ENCODE measurements around the gene ACCSL. TPM values are rescaled to one million over a fixed set of nuclear protein-coding genes. Genes with fewer than 3 reads are reported as not detected.
A peak's percentile ranks its signal among the peaks of the same experiment; 100 is the strongest.

Gene ACCSL
- total RNA-seq, 3 donors from 2014 or later: not detected

- no peak overlapping the region for H3K4me3 Mint-ChIP-seq
- H3K27me3 Mint-ChIP-seq (ENCODE audit: low read depth): no peaks in the 10 kb centered on the region
- no peaks in the 10 kb centered on the region for H3K4me1 Mint-ChIP-seq (ENCODE audit: low read depth)
- peaks cover 6% of the 10 kb centered on the region for H3K9me3 Mint-ChIP-seq
- DNase-seq (no peak), ATAC-seq (no peak)
- H3K36me3 Mint-ChIP-seq (ENCODE audit: insufficient read depth): peaks cover 20% of the 10 kb centered on the region
Observed at GRCh38 chr11:44083906-44084305, 36.1 kb downstream of the ACCSL start.

- ATAC-seq: no peak
- H3K4me1 Mint-ChIP-seq (ENCODE audit: low read depth): no peaks in the 10 kb centered on the region
- H3K36me3 Mint-ChIP-seq (ENCODE audit: insufficient read depth): peaks cover 20% of the 10 kb centered on the region
- no peak for DNase-seq
- H3K9me3 Mint-ChIP-seq: peaks cover 6% of the 10 kb centered on the region
- no peaks in the 10 kb centered on the region for H3K27me3 Mint-ChIP-seq (ENCODE audit: low read depth)
- H3K4me3 Mint-ChIP-seq: no peak overlapping the region
Observed at GRCh38 chr11:44085330-44085729, 37.5 kb downstream of the ACCSL start.

GRCh38 chr11:44088377-44088776 lies 40.6 kb downstream of the ACCSL start:
- DNase-seq (no peak), ATAC-seq (no peak)
- Mint-ChIP-seq H3K36me3 (ENCODE audit: insufficient read depth) (peaks cover 11% of the 10 kb centered on the region), H3K4me1 (ENCODE audit: low read depth) (no peaks in the 10 kb centered on the region), H3K9me3 (peaks cover 6% of the 10 kb centered on the region), H3K27me3 (ENCODE audit: low read depth) (no peaks in the 10 kb centered on the region), H3K4me3 (no peak overlapping the region)

- DNase-seq (no peak), ATAC-seq (no peak)
- no peaks in the 10 kb centered on the region for H3K4me1 Mint-ChIP-seq (ENCODE audit: low read depth)
- H3K27me3 Mint-ChIP-seq (ENCODE audit: low read depth): no peaks in the 10 kb centered on the region
- peaks cover 10% of the 10 kb centered on the region for H3K36me3 Mint-ChIP-seq (ENCODE audit: insufficient read depth)
- H3K9me3 Mint-ChIP-seq: peaks cover 6% of the 10 kb centered on the region
- no peak overlapping the region for H3K4me3 Mint-ChIP-seq
Observed at GRCh38 chr11:44088871-44089270, 41.1 kb downstream of the ACCSL start.

- Mint-ChIP-seq H3K9me3 (peaks cover 3% of the 10 kb centered on the region), H3K4me3 (no peak overlapping the region), H3K36me3 (ENCODE audit: insufficient read depth) (peaks cover 4% of the 10 kb centered on the region), H3K27me3 (ENCODE audit: low read depth) (no peaks in the 10 kb centered on the region), H3K4me1 (ENCODE audit: low read depth) (peaks cover 12% of the 10 kb centered on the region)
- ATAC-seq (no peak), DNase-seq (no peak)
Observed at GRCh38 chr11:44090539-44090938, 42.8 kb downstream of the ACCSL start.

- peak overlapping the region; percentile 74 for H3K4me3 Mint-ChIP-seq
- H3K9me3 Mint-ChIP-seq: no peaks in the 10 kb centered on the region
- H3K36me3 Mint-ChIP-seq (ENCODE audit: insufficient read depth): peaks cover 2% of the 10 kb centered on the region
- DNase-seq: peak; percentile 71
- no peaks in the 10 kb centered on the region for H3K27me3 Mint-ChIP-seq (ENCODE audit: low read depth)
- peak; percentile 34 to 45 for ATAC-seq
- peaks cover 25% of the 10 kb centered on the region for H3K4me1 Mint-ChIP-seq (ENCODE audit: low read depth)
Observed at GRCh38 chr11:44094260-44094868, 46.6 kb downstream of the ACCSL start.

- DNase-seq (peak; percentile 83), ATAC-seq (peak; percentile 95 to 96)
- Mint-ChIP-seq H3K36me3 (ENCODE audit: insufficient read depth) (peaks cover 5% of the 10 kb centered on the region), H3K4me3 (peak within 1 kb of the TSS; percentile 86), H3K4me1 (ENCODE audit: low read depth) (peaks cover 30% of the 10 kb centered on the region), H3K9me3 (no peaks in the 10 kb centered on the region), H3K27me3 (ENCODE audit: low read depth) (no peaks in the 10 kb centered on the region)
Observed at GRCh38 chr11:44095506-44096359, 48.0 kb downstream of the ACCSL start, which contains the start of gene EXT2. EXT2 (plus strand) TSS chr11:44095678; CDS start chr11:44107713, 12,035 bp downstream.

GRCh38 chr11:44096360-44097185 lies 48.8 kb downstream of the ACCSL start:
- ATAC-seq (peak in 1 of 2 donors; percentile 5), DNase-seq (no peak)
- Mint-ChIP-seq H3K36me3 (ENCODE audit: insufficient read depth) (peaks cover 5% of the 10 kb centered on the region), H3K27me3 (ENCODE audit: low read depth) (no peaks in the 10 kb centered on the region), H3K4me1 (ENCODE audit: low read depth) (peaks cover 33% of the 10 kb centered on the region), H3K9me3 (no peaks in the 10 kb centered on the region), H3K4me3 (peak overlapping the region; percentile 86)

GRCh38 chr11:44097821-44098220 lies 50.0 kb downstream of the ACCSL start:
- no peak overlapping the region for H3K4me3 Mint-ChIP-seq

GRCh38 chr11:44101098-44101497 lies 53.3 kb downstream of the ACCSL start:
- H3K9me3 Mint-ChIP-seq: no peaks in the 10 kb centered on the region
- H3K4me3 Mint-ChIP-seq: no peak overlapping the region

More at GRCh38 chr11:44097821-44098220, 50.0 kb downstream of the ACCSL start:
- H3K36me3 Mint-ChIP-seq (ENCODE audit: insufficient read depth): peaks cover 5% of the 10 kb centered on the region
- peaks cover 39% of the 10 kb centered on the region for H3K4me1 Mint-ChIP-seq (ENCODE audit: low read depth)
- H3K9me3 Mint-ChIP-seq: no peaks in the 10 kb centered on the region
- no peaks in the 10 kb centered on the region for H3K27me3 Mint-ChIP-seq (ENCODE audit: low read depth)
- DNase-seq (no peak), ATAC-seq (no peak)

GRCh38 chr11:44104481-44105294 lies 56.9 kb downstream of the ACCSL start:
- Mint-ChIP-seq H3K9me3 (no peaks in the 10 kb centered on the region), H3K4me1 (ENCODE audit: low read depth) (peaks cover 24% of the 10 kb centered on the region), H3K27me3 (ENCODE audit: low read depth) (no peaks in the 10 kb centered on the region), H3K36me3 (ENCODE audit: insufficient read depth) (peaks cover 18% of the 10 kb centered on the region), H3K4me3 (no peak overlapping the region)
- ATAC-seq: peak; percentile 81 to 84
- DNase-seq: no peak

More at GRCh38 chr11:44101098-44101497, 53.3 kb downstream of the ACCSL start:
- DNase-seq (no peak), ATAC-seq (no peak)
- Mint-ChIP-seq H3K4me1 (ENCODE audit: low read depth) (peaks cover 38% of the 10 kb centered on the region), H3K27me3 (ENCODE audit: low read depth) (no peaks in the 10 kb centered on the region), H3K36me3 (ENCODE audit: insufficient read depth) (peaks cover 11% of the 10 kb centered on the region)

- Mint-ChIP-seq H3K4me1 (ENCODE audit: low read depth) (peaks cover 14% of the 10 kb centered on the region), H3K4me3 (no peak overlapping the region), H3K27me3 (ENCODE audit: low read depth) (no peaks in the 10 kb centered on the region), H3K9me3 (no peaks in the 10 kb centered on the region), H3K36me3 (ENCODE audit: insufficient read depth) (peaks cover 32% of the 10 kb centered on the region)
- DNase-seq: no peak
- ATAC-seq: no peak
Observed at GRCh38 chr11:44108260-44108659, 60.5 kb downstream of the ACCSL start.

Measured in activated T-cell treated with anti-CD3 and anti-CD28 coated beads, Interleukin-2, amount 50 U/mL, for 4 hours (primary cell).